GM18526 (cell line): Measurements from ENCODE around the gene STK4.

Experiments
- POLR2A ChIP-seq: IDR thresholded peaks from 3 replicates; pipeline ENCODE4 v1.6.1; 2011; ENCODE audit not compliant: insufficient read length; ENCODE audit errors: extremely low read depth

Gene STK4

DNA sequence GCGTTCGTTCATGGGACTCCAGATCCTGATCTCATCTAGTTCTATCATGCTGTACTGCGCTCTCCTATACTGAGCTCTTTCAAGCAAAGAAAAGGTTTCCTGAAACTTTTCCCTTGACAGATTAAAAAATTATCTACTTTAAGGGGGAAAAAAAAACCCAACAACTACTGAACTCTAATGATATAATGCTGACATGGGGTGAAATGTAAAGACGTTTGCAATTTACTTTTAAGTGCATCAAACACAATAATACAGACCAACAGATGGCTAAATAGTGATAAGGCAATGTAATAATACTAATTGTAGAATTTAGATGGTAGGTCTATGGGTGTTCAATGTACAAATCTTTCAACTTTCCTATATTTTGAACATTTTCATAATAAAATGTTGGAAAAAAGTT is 22.5 kb upstream of the STK4 start:
- TF ChIP-seq POLR2A: no peak

DNA sequence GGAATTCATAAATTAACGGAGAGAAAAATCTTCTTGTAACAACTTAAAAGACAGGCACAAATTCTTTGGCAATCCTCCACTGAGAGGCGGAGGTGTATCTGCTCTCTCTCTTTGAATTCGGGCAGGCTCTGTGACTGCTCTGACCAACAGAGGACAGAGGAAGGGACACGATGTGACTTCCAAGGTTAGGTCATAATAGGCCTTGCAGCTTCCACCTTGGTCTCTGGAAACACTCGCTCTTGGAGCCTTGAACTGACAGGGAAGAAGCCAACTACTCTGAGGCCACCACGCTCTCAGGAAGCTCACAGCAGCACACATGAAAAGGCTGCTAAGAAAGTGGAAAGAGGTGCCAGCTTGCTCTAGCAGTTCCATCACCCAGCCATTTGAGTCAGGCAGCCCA is 21.1 kb upstream of the STK4 start:
- no peak for TF ChIP-seq POLR2A

DNA sequence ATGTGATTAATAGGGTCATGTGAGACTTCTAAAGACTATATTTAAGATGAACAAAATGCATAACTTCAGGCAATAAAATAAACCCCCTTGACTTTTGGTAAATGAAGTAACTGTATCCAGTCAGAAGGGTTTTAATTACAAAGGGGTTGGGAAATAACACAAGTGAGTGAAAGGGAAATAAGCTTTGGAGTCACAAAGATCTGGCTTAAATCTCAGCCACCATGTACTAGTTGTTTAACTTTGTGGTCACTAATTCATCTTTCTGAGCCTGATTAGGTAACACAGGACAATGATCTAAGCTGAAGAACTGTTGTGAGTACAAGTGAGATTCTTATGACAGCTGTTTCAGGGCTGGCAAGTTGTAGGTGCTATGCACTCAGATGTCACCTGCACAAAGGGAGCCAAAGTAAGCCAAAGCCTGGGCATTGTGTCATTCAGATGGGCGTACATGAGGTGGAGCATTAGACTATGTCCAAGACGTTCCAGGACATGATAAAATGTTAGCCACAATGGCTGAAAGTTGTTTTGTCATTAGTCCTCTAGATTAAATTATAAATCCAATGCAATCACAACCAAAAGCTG is 19.9 kb upstream of the STK4 start:
- TF ChIP-seq POLR2A: no peak

DNA sequence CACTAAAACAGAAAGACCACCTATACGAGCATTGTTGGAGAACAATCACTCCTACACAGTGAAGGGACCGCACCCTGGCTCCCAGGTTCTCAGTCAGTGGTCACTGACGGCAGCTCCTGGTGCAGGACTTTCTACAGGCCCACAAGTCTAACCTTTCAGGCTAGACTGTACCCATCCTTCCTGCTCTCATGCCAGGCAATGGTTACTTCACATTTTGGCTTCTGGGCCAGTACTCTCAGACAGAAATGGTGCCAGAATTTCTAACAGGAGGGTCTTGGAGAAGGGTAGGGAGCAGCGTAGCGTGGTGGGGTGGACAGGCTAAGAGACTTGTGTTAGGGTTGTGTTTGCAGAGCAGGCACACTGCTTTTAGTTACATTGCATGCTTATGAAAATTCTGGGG is 18.2 kb upstream of the STK4 start:
- TF ChIP-seq POLR2A: no peak

DNA sequence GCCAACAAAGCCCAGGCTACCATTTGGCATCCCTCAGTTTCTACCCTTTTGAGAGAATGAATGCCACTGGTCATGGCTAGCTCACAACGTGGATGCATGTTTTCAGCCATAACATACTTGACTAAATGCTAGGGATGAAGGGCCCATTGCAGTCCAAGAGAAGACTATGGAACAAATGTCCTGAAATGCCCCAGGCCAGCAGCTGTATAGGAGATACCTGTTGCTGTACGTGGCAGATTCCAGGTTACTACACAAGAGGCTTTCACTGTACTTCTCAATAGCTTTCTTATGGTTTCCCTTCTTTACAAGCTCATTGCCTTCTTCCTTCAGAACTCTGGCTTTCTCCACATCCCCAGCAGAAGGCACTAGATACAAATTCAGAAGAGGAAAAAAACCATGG is 17.8 kb upstream of the STK4 start:
- no peak for TF ChIP-seq POLR2A

DNA sequence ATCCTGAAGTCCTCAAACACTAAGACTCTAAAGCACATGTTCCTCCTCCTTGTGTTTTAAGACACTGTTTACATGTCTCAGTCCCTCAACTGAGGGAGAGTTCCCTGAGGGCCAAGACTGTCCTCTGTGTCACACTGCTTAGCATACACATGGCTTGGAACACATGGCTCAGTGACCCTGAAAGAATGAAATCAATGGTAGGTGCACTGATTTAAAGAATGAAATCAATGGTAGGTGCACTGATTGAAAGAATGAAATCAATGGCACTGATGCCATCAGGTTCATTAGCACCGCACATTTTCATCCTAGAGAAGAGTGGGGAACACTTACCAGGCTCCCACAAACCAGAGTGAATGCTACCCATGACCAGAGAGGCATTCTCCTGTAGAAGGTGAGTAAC is 15.9 kb upstream of the STK4 start:
- TF ChIP-seq POLR2A: no peak

DNA sequence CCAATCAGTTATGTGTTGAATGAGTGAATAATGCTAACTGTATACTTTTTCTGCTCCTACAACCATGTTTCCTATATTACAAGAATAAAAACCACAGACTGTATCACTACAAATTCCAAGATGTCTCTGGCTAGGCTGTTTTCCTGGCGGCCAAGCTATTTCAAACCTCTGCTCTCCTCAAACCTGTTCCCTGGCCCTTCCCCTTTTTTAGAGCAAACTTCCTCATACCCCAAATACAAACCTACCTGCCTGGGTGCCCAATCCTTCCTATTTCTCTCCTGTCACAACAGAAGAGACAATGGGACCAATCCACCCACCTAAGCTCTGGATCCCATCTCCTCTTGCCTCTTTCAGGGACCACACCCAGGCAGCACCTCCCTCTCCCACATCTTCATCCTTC is 13.6 kb upstream of the STK4 start:
- no peak for TF ChIP-seq POLR2A

DNA sequence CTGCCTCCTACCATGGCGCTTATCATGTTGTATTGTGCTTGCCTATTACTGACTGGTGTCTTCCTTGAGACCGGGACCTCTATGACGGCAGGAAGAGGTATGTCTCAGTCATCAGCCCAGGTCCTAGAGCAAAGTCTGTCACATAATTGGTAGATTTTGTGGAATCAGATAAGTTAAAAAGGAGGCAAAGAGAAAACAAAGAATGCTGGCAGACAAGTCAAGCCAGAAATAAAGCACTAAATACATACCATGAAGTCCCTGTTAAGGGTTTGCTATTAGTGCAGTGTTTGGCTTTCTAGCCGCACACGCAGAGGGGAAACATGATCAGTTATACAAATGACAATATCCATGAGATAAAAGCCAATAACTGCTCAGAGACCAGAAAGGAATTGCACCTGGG is 12.1 kb upstream of the STK4 start:
- no peak for TF ChIP-seq POLR2A

DNA sequence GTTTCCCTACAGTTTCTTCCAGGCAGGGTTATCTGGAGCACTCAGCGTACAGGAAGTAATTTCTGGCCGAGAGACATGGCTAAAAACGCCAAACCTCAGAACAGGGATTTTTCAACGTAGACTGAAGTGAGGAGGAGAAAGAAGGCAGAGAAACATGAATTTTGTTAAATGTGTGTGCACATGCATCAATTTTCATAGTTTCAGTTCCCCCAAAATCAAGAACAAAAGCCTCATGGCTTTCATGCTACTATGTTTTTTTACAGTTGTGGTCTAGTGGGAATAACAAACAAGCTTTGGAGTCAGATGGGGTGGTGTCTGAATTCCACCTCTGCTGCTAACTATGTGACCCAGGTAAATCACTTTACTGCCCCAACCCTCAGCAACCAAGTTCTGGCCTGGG is 11.0 kb upstream of the STK4 start:
- TF ChIP-seq POLR2A: no peak

DNA sequence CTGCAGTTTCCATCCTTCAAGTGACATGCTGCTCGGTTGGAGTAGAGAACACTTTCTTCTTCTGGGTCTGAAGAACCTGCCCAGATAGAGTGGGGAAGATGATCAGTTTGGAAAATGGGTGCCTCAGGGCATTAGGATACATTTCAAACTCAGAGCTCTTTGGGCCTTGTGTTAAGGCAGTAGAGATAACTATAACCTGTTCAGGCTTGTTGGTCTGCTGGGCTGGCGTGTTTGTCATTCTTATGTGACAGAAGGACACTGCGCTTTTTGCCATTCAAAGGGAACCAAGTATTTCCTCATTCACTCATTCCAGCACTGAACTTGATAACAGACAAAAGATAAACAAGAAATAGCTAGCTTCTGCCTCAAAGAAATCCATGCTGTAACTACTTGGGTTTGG is 9.9 kb upstream of the STK4 start:
- no peak for TF ChIP-seq POLR2A

DNA sequence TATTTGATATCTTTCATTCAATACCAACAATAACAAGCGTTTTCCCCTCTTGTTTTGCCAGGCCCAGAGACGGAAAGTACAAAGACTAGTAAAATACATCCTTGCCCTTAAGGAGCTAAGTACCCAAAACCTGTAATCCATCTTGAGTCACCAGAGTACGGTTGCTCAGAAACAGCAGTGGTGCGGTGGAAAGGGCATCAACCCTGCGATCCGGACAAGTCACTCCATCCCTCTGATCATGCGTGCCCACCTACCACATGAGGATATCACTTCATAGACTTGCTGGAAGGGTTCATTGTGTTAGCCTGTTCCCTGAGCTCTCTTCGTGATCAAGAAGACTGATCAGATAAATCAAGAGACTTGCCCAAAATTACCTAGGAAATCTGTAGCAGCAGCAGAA is 8.0 kb upstream of the STK4 start:
- TF ChIP-seq POLR2A: no peak

DNA sequence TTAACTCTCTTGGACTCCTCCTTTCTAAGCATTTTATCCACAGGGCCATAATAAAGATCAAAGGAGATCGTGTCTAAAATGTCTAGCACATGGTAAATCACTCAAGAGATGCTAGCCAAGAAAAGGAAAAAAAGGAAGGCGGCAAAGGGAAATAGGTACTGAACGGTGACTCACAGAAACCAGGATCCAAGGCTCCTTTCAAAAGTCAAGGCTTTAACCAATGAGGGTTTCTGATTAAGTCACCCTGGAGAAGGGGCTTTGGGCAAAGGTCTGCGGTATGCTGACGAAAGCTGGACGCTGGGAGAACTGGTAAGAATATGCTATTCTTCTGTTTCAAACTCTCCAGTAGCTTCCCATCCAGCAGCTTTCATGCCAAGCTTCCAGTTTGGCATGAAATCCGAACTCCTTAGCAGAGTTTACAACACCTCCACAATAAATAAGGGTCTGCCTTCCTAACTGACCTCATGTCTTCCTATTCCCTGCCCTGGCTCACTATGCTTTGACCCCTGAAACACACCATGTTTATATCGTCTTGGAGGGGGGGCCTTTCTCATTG is 7.2 kb upstream of the STK4 start:
- TF ChIP-seq POLR2A: no peak

DNA sequence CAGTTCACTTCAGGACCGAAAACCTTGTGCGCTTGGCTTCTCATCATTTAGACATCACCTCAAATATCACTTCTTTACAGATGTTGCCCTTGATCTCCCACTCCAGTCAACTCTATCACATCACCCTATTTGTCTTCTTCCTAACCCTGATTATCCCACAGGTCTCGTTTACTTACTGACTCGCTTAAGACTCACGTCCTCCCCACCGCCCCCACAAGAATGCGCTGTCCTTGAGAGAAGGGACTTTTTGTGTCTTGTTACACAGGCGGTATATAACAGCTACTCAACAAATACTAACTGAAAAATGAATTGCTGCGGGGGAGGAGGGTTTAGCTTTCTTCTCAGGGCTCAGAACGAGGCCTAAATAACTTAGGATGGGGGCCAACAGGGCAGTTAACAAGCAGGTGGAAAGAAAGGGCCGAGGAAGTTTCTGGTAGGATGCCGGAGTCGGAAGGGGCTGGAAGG is 6.6 kb upstream of the STK4 start:
- TF ChIP-seq POLR2A: no peak

DNA sequence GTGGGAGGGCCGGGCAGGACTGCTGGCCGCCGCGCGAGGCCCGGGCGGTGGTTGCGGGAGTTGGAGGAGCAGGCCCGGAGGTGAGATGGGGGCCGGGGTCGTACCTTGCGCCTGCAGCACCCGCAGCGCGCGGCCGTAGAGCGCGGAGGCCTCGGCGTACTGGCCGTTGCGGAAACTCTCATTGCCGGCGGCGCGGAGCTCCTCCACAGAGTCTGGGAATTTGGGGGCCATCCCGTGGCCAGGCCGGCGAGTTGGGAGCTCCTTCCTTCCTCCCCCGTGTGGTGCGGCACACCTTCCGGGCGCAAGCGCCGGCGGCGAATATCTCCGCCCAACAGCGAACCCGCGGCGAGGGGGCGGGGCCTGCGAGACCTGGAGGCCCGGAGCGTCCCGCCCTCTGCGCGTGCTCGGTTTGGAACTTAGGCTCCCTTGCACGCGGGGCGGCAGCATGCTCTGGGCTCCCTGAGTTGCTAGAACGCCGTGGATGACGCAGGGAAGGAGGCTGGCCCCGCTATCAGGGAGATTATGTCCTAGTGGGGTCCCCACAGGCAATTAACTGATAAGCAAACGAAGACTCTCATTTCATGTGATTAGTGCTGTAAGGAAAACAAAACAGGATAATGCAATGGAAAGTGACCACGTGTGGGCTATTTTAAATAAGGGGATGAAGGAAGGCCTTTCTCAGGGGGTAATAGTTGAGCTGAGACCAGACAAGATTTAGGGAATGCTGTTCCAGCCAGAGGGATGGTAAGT is 6.0 kb upstream of the STK4 start, which contains the start of gene TOMM34:
Gene TOMM34, minus strand, starts transcription at position 295 of the 750 bp plus-strand sequence. Its CDS starts 64 bp downstream, at position 231.
- TF ChIP-seq POLR2A: peak; percentile 78

DNA sequence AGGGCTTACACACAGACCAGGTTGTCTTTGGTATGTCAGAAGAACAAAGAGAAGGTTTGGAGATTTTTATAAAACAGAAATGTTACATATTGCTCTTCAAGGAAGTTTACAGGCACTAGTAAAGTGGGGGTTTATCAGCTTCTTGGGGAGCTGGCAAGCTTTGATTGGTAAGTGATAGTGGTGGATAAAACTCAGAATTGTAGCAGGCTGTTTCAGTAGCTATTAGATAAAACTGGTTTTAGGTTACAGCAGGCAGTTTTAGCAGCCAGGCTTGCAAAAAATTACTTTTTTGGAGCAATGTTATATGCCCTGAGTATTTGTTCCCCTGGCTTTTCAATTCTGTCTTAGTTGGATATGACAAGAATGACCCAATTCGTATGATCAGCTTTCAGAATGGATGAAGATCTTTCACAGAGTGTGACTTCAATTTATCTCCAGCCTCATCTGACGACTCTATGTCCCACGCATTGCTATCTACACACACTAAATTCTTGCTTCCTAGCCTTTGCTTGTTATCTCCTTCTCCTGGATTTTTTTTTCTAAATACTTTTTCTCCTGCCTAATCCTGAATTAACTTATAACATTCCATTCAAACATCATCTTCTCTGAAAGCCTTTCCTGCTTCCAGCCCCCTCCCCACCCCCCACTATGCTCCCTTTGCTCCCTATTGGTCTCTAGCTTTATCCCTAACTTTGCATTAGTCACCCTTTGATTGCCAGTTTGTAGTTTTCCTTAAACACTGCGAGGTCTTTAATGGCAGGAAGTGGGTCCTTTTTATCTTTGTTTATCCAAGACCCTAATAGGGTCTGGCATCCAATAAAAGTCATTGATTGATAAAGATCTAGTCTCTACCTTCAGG is 5.1 kb upstream of the STK4 start:
- TF ChIP-seq POLR2A: no peak

DNA sequence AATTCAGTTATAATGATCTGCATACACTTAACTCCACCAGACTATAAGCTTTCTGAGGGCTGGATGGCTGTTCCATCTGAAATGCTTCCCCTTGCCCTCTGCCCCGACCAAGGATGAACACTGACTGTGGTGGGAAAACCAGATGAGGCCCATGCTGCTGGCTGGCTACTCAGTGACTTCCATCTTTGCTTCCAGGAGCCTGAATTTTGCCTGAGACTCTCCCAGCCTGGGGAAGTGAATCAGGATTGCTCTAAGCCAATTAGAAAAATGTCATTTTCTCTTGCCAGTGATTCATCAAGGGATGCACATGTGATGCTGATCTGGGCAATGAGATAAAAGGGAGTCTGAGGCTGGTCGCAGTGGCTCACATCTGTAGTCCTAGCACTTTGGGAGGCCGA is 4.4 kb upstream of the STK4 start:
- TF ChIP-seq POLR2A: no peak

DNA sequence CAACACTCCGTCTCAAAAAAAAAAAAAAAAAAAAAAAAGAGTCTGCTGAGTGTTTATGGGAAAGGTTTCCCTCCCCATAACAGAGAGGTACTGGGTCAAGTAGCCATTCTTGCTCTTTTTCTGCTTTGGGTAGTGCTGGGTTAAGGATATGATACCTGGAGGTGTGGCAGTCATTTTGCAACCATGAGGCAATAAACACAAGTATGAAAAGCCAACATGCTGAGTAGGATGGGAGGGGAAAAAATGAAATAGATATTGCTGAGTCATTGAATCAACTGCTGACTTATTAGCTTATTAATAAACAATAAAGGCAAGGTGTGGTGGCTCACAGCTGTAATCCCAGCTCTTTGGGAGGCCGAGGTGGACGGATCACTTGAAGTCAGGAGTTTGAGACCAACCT is 3.8 kb upstream of the STK4 start:
- no peak for TF ChIP-seq POLR2A
